ENCODE measurements around the gene CKAP2L. TPM values are rescaled to one million over a fixed set of nuclear protein-coding genes. Genes with fewer than 3 reads are reported as not detected.

CKAP2L gene
- total and polyA plus RNA-seq, 9 of the 15 experiments (the other 6 are each of a cell fraction or from before 2014, with no cell fraction given) = 10.4 to 21.9 (median 14.2) TPM

DNA sequence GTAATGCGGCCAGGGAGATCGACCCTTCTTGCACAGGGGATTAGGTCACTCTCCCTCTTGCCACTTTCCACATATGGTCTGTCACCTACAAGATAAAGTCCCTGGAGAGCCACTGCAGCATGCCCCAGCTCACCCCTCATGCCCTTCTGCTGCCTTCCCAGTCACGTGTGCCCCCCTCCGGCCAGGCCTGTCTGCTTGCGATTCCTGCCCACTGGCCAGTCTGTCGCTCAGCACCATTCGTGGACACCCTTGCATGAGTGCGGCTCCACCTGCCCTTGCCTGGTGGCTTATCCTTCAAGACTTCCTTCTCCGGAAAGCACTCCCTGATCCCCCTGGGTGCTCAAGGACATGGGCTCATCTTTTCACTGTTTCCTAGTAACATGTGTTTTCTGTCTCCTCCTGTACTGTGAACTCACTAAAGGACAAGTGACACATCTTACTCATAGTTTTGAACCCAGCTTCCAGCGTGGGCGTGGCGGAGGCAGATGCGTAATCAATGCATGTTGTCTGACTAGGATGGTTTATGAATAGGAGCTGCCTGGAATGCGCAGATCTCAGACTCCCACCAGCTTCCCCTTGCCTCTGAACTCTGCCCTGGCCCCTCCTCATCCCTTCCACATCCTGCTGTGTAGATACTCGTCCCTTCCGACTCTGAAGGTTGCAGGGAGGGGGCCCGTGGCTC lies 51.4 kb downstream of the CKAP2L start (continued):
- TF ChIP-seq NRF1 (conservative IDR thresholded peaks at IDR 0.05 in 1 of 2, IDR thresholded peaks at IDR 0.05 in 1 of 2) (peak; percentile 57 to 59), ILF3 (IDR thresholded peaks at IDR 0.05; ENCODE audit: borderline replicate concordance) (no peak), FOXP1 (CRISPR knock-in tag; IDR thresholded peaks at IDR 0.05) (0 out of 2 replicates have a peak, but pooled peaks have one; percentile 35), FOXM1 (IDR thresholded peaks at IDR 0.05; ENCODE audit: low read depth) (no peak), FOXM1 (CRISPR knock-in tag; IDR thresholded peaks at IDR 0.05; ENCODE audit: low read depth) (no peak), YY1 (IDR thresholded peaks at IDR 0.05; ENCODE audit: borderline replicate concordance in 1 of 3, control insufficient read depth in 1 of 3, extremely low read depth in 1 of 3, insufficient read depth in 3 of 3, insufficient read length in 1 of 3, insufficient replicate concordance in 2 of 3, low read depth in 1 of 3, low read length in 2 of 3) (no peak), ZNF282 (CRISPR knock-in tag; IDR thresholded peaks at IDR 0.05) (no peak), TRIM28 (IDR thresholded peaks at IDR 0.05) (0 out of 2 replicates have a peak, but pooled peaks have one; percentile 19), TBP (optimal IDR thresholded peaks at IDR 0.05; ENCODE audit: low read depth, low read length) (no peak), TCF7L2 (IDR thresholded peaks at IDR 0.05; ENCODE audit: low read depth, low read length) (no peak), ZNF707 (CRISPR knock-in tag; conservative IDR thresholded peaks at IDR 0.05) (no peak), GABPA (tag; conservative IDR thresholded peaks at IDR 0.05; ENCODE audit: low read depth) (no peak), MAFK (IDR thresholded peaks at IDR 0.05; ENCODE audit: low read length) (no peak), C11orf30 (IDR thresholded peaks at IDR 0.05; ENCODE audit: low read depth) (no peak), NFYB (IDR thresholded peaks at IDR 0.05; ENCODE audit: extremely low read depth, insufficient read length) (no peak), SNIP1 (IDR thresholded peaks at IDR 0.05; ENCODE audit: low read depth) (no peak)
- TF ChIP-seq, protein P1, sequence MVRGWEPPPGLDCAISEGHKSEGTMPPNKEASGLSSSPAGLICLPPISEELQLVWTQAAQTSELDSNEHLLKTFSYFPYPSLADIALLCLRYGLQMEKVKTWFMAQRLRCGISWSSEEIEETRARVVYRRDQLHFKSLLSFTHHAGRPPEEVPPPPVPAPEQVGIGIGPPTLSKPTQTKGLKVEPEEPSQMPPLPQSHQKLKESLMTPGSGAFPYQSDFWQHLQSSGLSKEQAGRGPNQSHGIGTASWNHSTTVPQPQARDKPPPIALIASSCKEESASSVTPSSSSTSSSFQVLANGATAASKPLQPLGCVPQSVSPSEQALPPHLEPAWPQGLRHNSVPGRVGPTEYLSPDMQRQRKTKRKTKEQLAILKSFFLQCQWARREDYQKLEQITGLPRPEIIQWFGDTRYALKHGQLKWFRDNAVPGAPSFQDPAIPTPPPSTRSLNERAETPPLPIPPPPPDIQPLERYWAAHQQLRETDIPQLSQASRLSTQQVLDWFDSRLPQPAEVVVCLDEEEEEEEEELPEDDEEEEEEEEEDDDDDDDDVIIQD (CRISPR knock-in tag; IDR thresholded peaks at IDR 0.05) = no peak
- TF ChIP-seq, protein P2, sequence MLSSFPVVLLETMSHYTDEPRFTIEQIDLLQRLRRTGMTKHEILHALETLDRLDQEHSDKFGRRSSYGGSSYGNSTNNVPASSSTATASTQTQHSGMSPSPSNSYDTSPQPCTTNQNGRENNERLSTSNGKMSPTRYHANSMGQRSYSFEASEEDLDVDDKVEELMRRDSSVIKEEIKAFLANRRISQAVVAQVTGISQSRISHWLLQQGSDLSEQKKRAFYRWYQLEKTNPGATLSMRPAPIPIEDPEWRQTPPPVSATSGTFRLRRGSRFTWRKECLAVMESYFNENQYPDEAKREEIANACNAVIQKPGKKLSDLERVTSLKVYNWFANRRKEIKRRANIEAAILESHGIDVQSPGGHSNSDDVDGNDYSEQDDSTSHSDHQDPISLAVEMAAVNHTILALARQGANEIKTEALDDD (IDR thresholded peaks at IDR 0.05) = no peak; the same call in 1 of the 2 replicates
- TF ChIP-seq, protein P3, sequence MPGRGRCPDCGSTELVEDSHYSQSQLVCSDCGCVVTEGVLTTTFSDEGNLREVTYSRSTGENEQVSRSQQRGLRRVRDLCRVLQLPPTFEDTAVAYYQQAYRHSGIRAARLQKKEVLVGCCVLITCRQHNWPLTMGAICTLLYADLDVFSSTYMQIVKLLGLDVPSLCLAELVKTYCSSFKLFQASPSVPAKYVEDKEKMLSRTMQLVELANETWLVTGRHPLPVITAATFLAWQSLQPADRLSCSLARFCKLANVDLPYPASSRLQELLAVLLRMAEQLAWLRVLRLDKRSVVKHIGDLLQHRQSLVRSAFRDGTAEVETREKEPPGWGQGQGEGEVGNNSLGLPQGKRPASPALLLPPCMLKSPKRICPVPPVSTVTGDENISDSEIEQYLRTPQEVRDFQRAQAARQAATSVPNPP (IDR thresholded peaks at IDR 0.05; ENCODE audit: borderline replicate concordance, insufficient read depth, insufficient read length) = no peak
- TF ChIP-seq, protein P4, sequence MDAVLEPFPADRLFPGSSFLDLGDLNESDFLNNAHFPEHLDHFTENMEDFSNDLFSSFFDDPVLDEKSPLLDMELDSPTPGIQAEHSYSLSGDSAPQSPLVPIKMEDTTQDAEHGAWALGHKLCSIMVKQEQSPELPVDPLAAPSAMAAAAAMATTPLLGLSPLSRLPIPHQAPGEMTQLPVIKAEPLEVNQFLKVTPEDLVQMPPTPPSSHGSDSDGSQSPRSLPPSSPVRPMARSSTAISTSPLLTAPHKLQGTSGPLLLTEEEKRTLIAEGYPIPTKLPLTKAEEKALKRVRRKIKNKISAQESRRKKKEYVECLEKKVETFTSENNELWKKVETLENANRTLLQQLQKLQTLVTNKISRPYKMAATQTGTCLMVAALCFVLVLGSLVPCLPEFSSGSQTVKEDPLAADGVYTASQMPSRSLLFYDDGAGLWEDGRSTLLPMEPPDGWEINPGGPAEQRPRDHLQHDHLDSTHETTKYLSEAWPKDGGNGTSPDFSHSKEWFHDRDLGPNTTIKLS (IDR thresholded peaks at IDR 0.05; ENCODE audit: borderline replicate concordance, low read depth) = no peak
- TF ChIP-seq, protein P5, sequence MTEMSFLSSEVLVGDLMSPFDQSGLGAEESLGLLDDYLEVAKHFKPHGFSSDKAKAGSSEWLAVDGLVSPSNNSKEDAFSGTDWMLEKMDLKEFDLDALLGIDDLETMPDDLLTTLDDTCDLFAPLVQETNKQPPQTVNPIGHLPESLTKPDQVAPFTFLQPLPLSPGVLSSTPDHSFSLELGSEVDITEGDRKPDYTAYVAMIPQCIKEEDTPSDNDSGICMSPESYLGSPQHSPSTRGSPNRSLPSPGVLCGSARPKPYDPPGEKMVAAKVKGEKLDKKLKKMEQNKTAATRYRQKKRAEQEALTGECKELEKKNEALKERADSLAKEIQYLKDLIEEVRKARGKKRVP (CRISPR knock-in tag; IDR thresholded peaks at IDR 0.05) = no peak
